NCI-H187 treated with DMSO at 0.1 percent for 48 hours (cell line): ENCODE measurements around the gene ERC2.
"Not testable (repeated sequence)": the region's sequence is repeated elsewhere in the genome, so short reads cannot be mapped to it uniquely, and the experiment has no call there.

Experiments used
- DNase-seq: peaks from one replicate; lab custom pipeline; 2025; lab: John Stamatoyannopoulos, UW

Gene ERC2

GRCh38 chr3:56060521-56061278 lies 407.6 kb downstream of the ERC2 start:
- DNase-seq, result no peak

DNA sequence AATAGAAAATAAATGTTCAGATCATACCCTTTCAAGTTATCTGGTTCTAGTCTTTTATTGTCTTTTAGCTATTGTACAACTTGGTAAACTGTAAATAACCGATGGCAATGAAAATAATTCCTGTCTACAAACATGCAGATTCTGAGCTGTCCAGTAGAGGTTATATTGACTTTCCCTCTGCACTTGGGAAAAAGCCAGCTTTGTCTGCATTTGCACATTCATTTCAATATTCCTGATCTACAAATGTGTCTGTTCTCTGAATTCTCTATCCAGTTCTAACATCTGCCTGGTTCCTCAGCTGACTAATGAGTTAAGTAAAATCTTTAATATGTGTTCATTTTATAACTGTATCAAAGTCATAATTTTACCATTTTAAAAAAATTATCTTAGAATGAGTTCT lies 408.5 kb downstream of the ERC2 start:
- no peak for DNase-seq

GRCh38 chr3:56055951-56056350 lies 412.3 kb downstream of the ERC2 start:
- no peak for DNase-seq

GRCh38 chr3:56055546-56055945 lies 412.7 kb downstream of the ERC2 start:
- DNase-seq, result no peak

DNA sequence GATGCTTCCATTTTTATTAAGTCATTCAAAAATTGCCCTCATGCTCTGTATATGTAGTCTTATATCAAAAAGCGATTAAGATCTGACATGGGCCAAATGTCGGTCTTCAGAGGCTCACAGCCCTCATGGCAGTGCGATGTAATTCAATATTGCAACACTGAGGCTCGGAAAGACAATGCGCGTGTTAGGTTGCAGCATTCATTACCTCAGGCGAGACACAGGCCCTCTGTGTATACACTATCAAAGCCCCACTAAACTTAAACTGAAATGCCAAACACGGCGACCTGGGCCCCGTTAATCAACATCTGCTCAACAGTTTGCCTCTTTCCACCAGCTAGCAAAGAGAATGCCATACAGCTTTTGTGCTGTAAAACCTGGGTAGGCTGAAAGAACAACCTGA lies 413.4 kb downstream of the ERC2 start:
- no peak for DNase-seq

- DNase-seq, result no peak
These were observed 414.5 kb downstream of the ERC2 start for GRCh38 chr3:56053727-56054126.

GRCh38 chr3:56052188-56052587 lies 416.1 kb downstream of the ERC2 start:
- DNase-seq, result no peak

GRCh38 chr3:56051052-56051451 lies 417.2 kb downstream of the ERC2 start:
- no peak for DNase-seq

DNA sequence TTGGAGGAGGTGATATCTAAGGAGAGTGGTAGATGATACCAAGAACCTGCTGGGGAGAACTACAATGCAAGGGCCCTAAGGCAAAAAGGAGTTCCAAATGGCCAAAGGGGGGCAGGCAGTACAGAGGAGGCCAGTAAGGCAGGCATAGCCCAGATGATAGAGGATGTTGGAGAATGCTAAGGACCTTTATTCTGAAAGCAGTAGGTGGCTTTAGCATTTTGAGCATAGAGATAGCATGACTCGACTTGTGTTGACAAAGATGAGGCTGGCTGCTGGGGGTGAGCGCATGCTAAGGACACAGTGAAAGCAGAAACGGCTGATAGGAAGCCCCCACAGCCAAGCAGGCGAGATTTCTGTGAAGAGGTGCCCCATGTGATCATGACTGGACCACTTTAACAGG lies 419.3 kb downstream of the ERC2 start:
- DNase-seq, result no peak

GRCh38 chr3:56048331-56048730 lies 419.9 kb downstream of the ERC2 start:
- DNase-seq, result no peak

- no peak for DNase-seq
These were observed 425.8 kb downstream of the ERC2 start for GRCh38 chr3:56042326-56042951.

- no peak for DNase-seq
These were observed 442.9 kb downstream of the ERC2 start for GRCh38 chr3:56025326-56025725.

GRCh38 chr3:56023546-56023945 lies 444.7 kb downstream of the ERC2 start:
- DNase-seq, result no peak

DNA sequence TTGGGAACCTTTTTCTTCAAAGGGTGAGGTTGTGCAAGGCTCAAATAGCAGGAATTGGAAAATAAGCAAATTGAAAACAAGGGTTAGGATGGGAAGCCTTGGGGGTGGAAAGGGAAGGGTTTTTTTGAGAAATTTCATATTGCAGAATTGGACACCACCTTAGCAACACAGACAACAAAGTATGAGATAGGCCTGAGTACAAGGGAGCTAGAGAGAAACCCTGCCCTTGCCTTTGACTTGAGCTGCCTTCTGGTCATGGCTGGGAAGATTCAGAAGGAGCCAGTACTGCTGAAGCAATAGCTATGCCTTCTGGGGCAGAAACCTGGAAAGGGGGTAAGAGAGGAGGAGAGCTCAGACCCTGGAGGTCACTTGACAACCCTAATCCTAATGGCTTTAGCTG lies 445.6 kb downstream of the ERC2 start:
- DNase-seq, result no peak

DNA sequence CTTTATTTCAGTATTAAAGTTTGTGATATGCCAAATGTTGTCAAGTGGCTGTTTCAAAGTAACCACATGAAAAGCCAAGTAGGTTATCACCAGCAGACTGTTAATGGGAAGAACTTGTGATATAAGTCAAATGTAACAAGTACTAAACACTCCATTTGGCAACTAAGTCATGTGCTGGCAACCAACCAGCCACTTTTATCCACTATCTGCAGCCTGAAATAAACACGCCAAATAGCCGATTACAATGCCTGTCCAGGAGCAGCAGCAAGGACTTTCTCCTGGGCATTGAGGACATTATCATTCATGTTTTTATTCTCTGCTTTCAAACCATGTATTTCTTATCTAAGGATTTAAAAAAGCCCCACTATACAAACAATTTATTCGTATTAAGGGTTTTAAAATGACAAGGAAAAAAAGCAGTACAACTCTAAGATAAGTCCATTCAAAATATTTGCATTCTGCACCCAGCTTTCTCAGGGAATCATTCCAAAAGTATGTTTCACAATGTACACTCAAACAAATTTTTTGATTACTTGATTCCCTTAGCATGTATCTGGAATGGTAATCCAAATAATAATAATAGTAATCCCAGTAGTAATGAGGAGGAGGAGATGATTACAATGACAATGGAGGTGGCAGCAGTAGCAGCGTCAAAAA lies 448.6 kb downstream of the ERC2 start:
- DNase-seq, result no peak

- DNase-seq, result not testable (repeated sequence)
These were observed 452.9 kb downstream of the ERC2 start for GRCh38 chr3:56015374-56015773.

GRCh38 chr3:56012721-56013120 lies 455.5 kb downstream of the ERC2 start:
- no peak for DNase-seq

GRCh38 chr3:56005196-56005805 lies 463.0 kb downstream of the ERC2 start:
- DNase-seq, result no peak

- no peak for DNase-seq
These were observed 465.1 kb downstream of the ERC2 start for GRCh38 chr3:56003129-56003528.

- DNase-seq, result no peak
These were observed 466.3 kb downstream of the ERC2 start for GRCh38 chr3:56001991-56002390.

- DNase-seq, result no peak
These were observed 466.7 kb downstream of the ERC2 start for GRCh38 chr3:56001537-56001936.

- no peak for DNase-seq
These were observed 478.9 kb downstream of the ERC2 start for GRCh38 chr3:55989366-55989765.

DNA sequence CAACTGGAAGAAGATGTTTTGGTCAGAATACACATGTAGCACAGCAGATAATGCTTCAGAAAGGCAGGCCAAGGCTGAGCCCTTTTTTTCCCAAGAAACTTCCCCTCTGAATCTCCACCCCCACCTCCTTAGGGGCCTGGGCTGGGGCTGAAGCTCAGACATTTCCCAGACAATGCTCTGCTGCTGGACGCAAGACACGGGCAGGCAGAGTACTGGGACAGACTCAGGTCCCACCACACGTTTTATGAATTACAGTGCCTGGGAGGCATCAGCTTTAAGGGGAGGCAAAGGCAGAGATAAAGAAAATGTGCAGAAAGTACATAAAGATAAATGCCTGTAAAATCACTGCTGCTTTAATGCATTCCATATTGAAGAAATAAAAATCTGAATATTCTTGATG lies 479.4 kb downstream of the ERC2 start:
- no peak for DNase-seq
